C1 segment of cervical spinal cord (tissue), 14 donors: ENCODE data around the gene GRIA1.

Experiments used
- DNase-seq, 14 donors: peaks; one replicate each; lab custom pipeline; 2025; lab: John Stamatoyannopoulos, UW

GRIA1 gene

GRCh38 chr5:153658606-153659005 is 168.1 kb downstream of the GRIA1 start:
- no peak for DNase-seq

GRCh38 chr5:153659039-153659736 is 168.7 kb downstream of the GRIA1 start:
- no peak for DNase-seq

GRCh38 chr5:153660919-153661318 is 170.4 kb downstream of the GRIA1 start:
- peak in 1 of 14 donors; percentile 4 for DNase-seq

GRCh38 chr5:153661897-153662296 is 171.4 kb downstream of the GRIA1 start:
- DNase-seq: no peak

GRCh38 chr5:153670101-153670500 is 179.6 kb downstream of the GRIA1 start:
- DNase-seq: no peak

- DNase-seq: no peak
Observed at GRCh38 chr5:153671653-153672346, 181.3 kb downstream of the GRIA1 start.

GRCh38 chr5:153672347-153673090 is 182.0 kb downstream of the GRIA1 start:
- no peak for DNase-seq

- DNase-seq: peak in 1 of 14 donors; percentile 11
Observed at GRCh38 chr5:153674356-153674755, 183.9 kb downstream of the GRIA1 start.

- no peak for DNase-seq
Observed at GRCh38 chr5:153676406-153676805, 185.9 kb downstream of the GRIA1 start.

- no peak for DNase-seq
Observed at GRCh38 chr5:153676821-153677220, 186.4 kb downstream of the GRIA1 start.

GRCh38 chr5:153678617-153679329 is 188.3 kb downstream of the GRIA1 start:
- no peak for DNase-seq

- DNase-seq: no peak
Observed at GRCh38 chr5:153690236-153690635, 199.8 kb downstream of the GRIA1 start.

GRCh38 chr5:153696256-153696655 is 205.8 kb downstream of the GRIA1 start:
- DNase-seq: no peak

- DNase-seq: no peak
Observed at GRCh38 chr5:153699035-153699434, 208.6 kb downstream of the GRIA1 start.

- no peak for DNase-seq
Observed at GRCh38 chr5:153700940-153701339, 210.5 kb downstream of the GRIA1 start.

- no peak for DNase-seq
Observed at GRCh38 chr5:153702265-153702664, 211.8 kb downstream of the GRIA1 start.

GRCh38 chr5:153704110-153704509 is 213.6 kb downstream of the GRIA1 start:
- DNase-seq: no peak

GRCh38 chr5:153707626-153708025 is 217.2 kb downstream of the GRIA1 start:
- DNase-seq: no peak

- no peak for DNase-seq
Observed at GRCh38 chr5:153711755-153712154, 221.3 kb downstream of the GRIA1 start.

GRCh38 chr5:153712946-153713345 is 222.5 kb downstream of the GRIA1 start:
- no peak for DNase-seq

- DNase-seq: no peak
Observed at GRCh38 chr5:153713943-153714342, 223.5 kb downstream of the GRIA1 start.

GRCh38 chr5:153714798-153715197 is 224.3 kb downstream of the GRIA1 start:
- DNase-seq: no peak
